ENCODE results near the gene STYXL2.

GRCh38 chr1:167136191-167136614 is 42.3 kb downstream of the STYXL2 start:
- no peak for TF ChIP-seq NCOA6 (IDR thresholded peaks at IDR 0.05)
- no peak for TF ChIP-seq CTCF (IDR thresholded peaks at IDR 0.05 in 2 of 3, conservative IDR thresholded peaks at IDR 0.05 in 1 of 3; ENCODE audit: insufficient read depth in 2 of 3, low read depth in 1 of 3, low read length in 3 of 3)
